ENCODE results near the gene SAP30.

Gene SAP30

GRCh38 chr4:173417833-173418232 lies 47.1 kb downstream of the SAP30 start:
- DNase-seq: no peak

GRCh38 chr4:173418639-173419038 lies 47.9 kb downstream of the SAP30 start:
- DNase-seq: no peak

GRCh38 chr4:173420324-173420752 lies 49.6 kb downstream of the SAP30 start:
- no peak for DNase-seq

GRCh38 chr4:173420801-173421200 lies 50.0 kb downstream of the SAP30 start:
- no peak for DNase-seq

DNA sequence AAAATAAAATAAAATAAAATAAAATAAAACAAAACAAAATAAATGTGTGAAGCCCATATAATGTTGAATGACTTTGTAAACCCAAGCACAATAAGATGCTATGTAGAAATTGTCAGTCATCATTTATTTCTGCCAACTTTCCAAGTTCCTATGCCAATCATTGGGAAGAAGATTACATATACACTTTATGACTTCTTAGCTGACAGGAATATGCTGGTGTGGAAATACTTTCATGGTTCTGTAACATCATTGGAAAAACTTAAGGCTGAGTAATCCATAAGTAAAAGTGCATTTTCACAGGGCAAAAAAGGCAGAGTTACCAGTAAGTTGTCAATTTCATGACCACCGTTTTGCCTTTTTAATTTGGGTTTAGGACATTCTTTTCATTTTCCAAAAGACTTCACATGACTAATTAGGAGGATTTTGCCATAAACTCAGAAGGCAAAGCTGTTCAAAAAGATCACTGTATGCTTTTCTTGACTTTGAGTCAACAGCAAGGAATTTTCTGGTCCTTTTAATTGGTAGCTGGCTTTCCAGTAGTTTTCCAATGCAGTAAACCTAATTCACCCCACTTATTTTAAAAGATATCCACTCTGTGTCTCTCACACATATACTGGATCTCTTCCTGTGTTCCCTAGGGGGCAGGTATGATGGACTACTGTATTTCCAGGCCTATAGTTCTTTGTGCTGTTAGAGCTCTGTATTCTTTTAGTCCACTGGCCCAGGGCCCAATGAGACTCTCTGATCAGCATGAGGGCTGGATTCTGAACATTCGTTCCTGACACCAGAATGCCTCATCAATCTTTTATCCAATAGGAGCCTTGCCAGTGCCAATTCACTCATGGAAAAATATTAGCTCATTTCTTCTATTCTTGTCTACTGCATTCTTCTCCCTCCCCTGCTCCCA lies 54.4 kb downstream of the SAP30 start:
- no peak for DNase-seq

- DNase-seq: no peak
Measured at GRCh38 chr4:173426064-173426463, 55.3 kb downstream of the SAP30 start.
